Kidney (tissue), 14 donors: ENCODE measurements around the gene CSPG4. TPM values are rescaled to one million over a fixed set of nuclear protein-coding genes. Genes with fewer than 3 reads are reported as not detected.
A peak's percentile ranks its signal among the peaks of the same experiment; 100 is the strongest.

Source experiments
- DNase-seq, 5 donors: peaks; one replicate each; pipeline ENCODE4 v3.0.0-alpha.2; 2013 to 2020
- FAIRE-seq: peaks from 2 replicates; lab custom pipeline; 2012; peaks lifted over from hg19 to GRCh38; lab: Jason Lieb, UNC
- H3K27ac ChIP-seq, 2 donors: one replicate each; pipeline ENCODE4 v1.7.0; 2013; ENCODE audit warnings: low read depth in 2 of 2, low read length in 2 of 2, inconsistent platforms in 1 of 2
- H3K27me3 ChIP-seq: one replicate; pipeline ENCODE4 v1.7.1; 2013; ENCODE audit warnings: low read length, inconsistent platforms; ENCODE audit not compliant: control insufficient read depth, insufficient read depth
- H3K36me3 ChIP-seq, 3 donors: one replicate each; pipeline versions ENCODE4 v1.7.0 to v1.7.1; 2013; ENCODE audit warnings: low read length in 3 of 3, control low read depth in 1 of 3, inconsistent platforms in 1 of 3; ENCODE audit not compliant: insufficient read depth in 3 of 3, control insufficient read depth in 2 of 3
- H3K4me1 ChIP-seq, 3 donors: one replicate each; pipeline versions ENCODE4 v1.7.0 to v1.7.1; 2013; ENCODE audit warnings: low read length in 3 of 3, inconsistent platforms in 1 of 3, low read depth in 1 of 3; ENCODE audit not compliant: control insufficient read depth in 2 of 3, insufficient read depth in 2 of 3
- H3K4me3 ChIP-seq, 3 donors: one replicate each; pipeline versions ENCODE4 v1.7.0 to v1.8.1; 2013; ENCODE audit warnings: low read length in 3 of 3, control low read depth in 1 of 3, inconsistent platforms in 1 of 3
- H3K9ac ChIP-seq, 3 donors: one replicate each; pipeline versions ENCODE4 v1.7.0 to v1.7.1; 2013; ENCODE audit warnings: low read length in 3 of 3, control low read depth in 1 of 3, inconsistent platforms in 1 of 3
- H3K9me3 ChIP-seq, 3 donors: one replicate each; pipeline versions ENCODE4 v1.7.0 to v1.7.1; 2013; ENCODE audit warnings: low read length in 3 of 3, control low read depth in 1 of 3, inconsistent platforms in 1 of 3; ENCODE audit not compliant: control insufficient read depth in 2 of 3, insufficient read depth in 1 of 3
- CTCF ChIP-seq: IDR thresholded peaks from 3 replicates; pipeline ENCODE4 v1.5.1; 2012; ENCODE audit warnings: mild to moderate bottlenecking, moderate library complexity, borderline replicate concordance; ENCODE audit not compliant: insufficient read depth; ENCODE audit errors: extremely low read depth
- intact Hi-C: fragments of 100-400 bp; cut with DNase I; formaldehyde crosslinking; loops from one replicate; pipeline ENCODE4 v1.11.1; 2022
- polyA plus RNA-seq: library from polyadenylated mRNA; stranded (reverse); fragments of 350-450 nt; fragmentation: Illumina TruSeq; extraction: RNeasy Lipid Tissue Mini Kit (QIAGEN cat#74804); gene quantifications from one replicate; pipeline ENCODE4 v1.2.3, GENCODE V29; 2014; ENCODE audit warnings: low read depth, low replicate concordance; ENCODE audit not compliant: insufficient read depth
- total RNA-seq: library from RNA; stranded (reverse); fragmentation: NEBNext Ultra II Directional; extraction: Animal tissue kit (Norgen Biotek cat#: 25700); gene quantifications from one replicate; pipeline ENCODE4 v1.2.1, GENCODE V29; 2021
- donor health status: control.
- donor health status: control.
- donor health status: control.
- donor health status: control.
- donor health status: control.
- donor health status: DM: yes; HTN: yes; CAD: no.
- donor health status: Normal renal cell carcinoma (clear cell type).

Gene CSPG4
- total and polyA plus RNA-seq, 2 donors from 2014 or later: 4.4 to 30.7 TPM

GRCh38 chr15:75674366-75674765 lies 38.3 kb downstream of the CSPG4 start:
- Histone ChIP-seq H3K9ac (no peak overlapping the region), H3K27ac (no peak overlapping the region), H3K4me1 (peaks cover 0 to 16% (median 3%) of the 10 kb centered on the region in 3 donors), H3K27me3 (no peaks in the 10 kb centered on the region), H3K9me3 (no peaks in the 10 kb centered on the region), H3K36me3 (no peaks in the 10 kb centered on the region), H3K4me3 (no peak overlapping the region)
- no peak for FAIRE-seq
- intact Hi-C loops: no loop called here
- no peak for TF ChIP-seq CTCF
- no peak for DNase-seq

- no peaks in the 10 kb centered on the region for H3K36me3 ChIP-seq
- peaks cover 0 to 16% (median 3%) of the 10 kb centered on the region in 3 donors for H3K4me1 ChIP-seq
- H3K9me3 ChIP-seq: no peaks in the 10 kb centered on the region
- FAIRE-seq (no peak), DNase-seq (peak in 4 of 5 donors; percentile 43 to 92 (median 80))
- H3K27ac ChIP-seq: peak overlapping the region; percentile 37 to 57
- TF ChIP-seq CTCF: no peak
- H3K4me3 ChIP-seq: no peak overlapping the region
- H3K9ac ChIP-seq: no peak overlapping the region
- intact Hi-C loops: no loop called here
- no peaks in the 10 kb centered on the region for H3K27me3 ChIP-seq
These were observed 39.0 kb downstream of the CSPG4 start for GRCh38 chr15:75673426-75674235.

- Histone ChIP-seq H3K4me1 (peaks cover 0 to 16% (median 3%) of the 10 kb centered on the region in 3 donors), H3K4me3 (no peak overlapping the region), H3K36me3 (no peaks in the 10 kb centered on the region), H3K9ac (no peak overlapping the region), H3K27ac (peak overlapping the region; percentile 37 to 57), H3K27me3 (no peaks in the 10 kb centered on the region), H3K9me3 (no peaks in the 10 kb centered on the region)
- intact Hi-C loops: no loop called here
- no peak for FAIRE-seq
- no peak for TF ChIP-seq CTCF
- peak in 2 of 5 donors; percentile 33 to 62 for DNase-seq
These were observed 39.8 kb downstream of the CSPG4 start for GRCh38 chr15:75672646-75673425.
